Psoas muscle (tissue), 8 donors: Measurements from ENCODE around the gene MTMR4. TPM values are rescaled to one million over a fixed set of nuclear protein-coding genes. Genes with fewer than 3 reads are reported as not detected.
A peak's percentile ranks its signal among the peaks of the same experiment; 100 is the strongest.

Experiments
- ATAC-seq, 4 donors: fragments of 200-7000 bp; cut with Tn5 transposase; one replicate each; pipeline ENCODE4 v1.9.1; 2020; ENCODE audit warnings: moderate library complexity in 3 of 4, mild to moderate bottlenecking in 2 of 4
- DNase-seq, 2 donors: peaks; one replicate each; pipeline ENCODE4 v3.0.0-alpha.2; 2020
- H3K27ac ChIP-seq: fragments of 200-600 bp; one replicate; pipeline ENCODE4 v1.8.0; 2022
- H3K27me3 ChIP-seq, 3 donors: fragments of 200-600 bp in 1 of 3; one replicate each; pipeline versions ENCODE4 v1.6.1 to v1.8.0; 2013 to 2022; ENCODE audit warnings: low read length in 2 of 3, mild to moderate bottlenecking in 2 of 3, moderate library complexity in 1 of 3; ENCODE audit not compliant: insufficient read depth in 3 of 3
- H3K36me3 ChIP-seq, 2 donors: fragments of 200-600 bp in 1 of 2; one replicate each; pipeline versions ENCODE4 v1.6.1 to v1.8.0; 2013 to 2022; ENCODE audit warnings: low read depth in 1 of 2, mild to moderate bottlenecking in 1 of 2, moderate library complexity in 1 of 2; ENCODE audit not compliant: insufficient read depth in 1 of 2
- H3K4me1 ChIP-seq: fragments of 200-600 bp; one replicate; pipeline ENCODE4 v1.8.0; 2022
- H3K4me3 ChIP-seq: fragments of 200-600 bp; one replicate; pipeline ENCODE4 v1.8.0; 2022; ENCODE audit warnings: mild to moderate bottlenecking
- H3K9me3 ChIP-seq: fragments of 200-600 bp; one replicate; pipeline ENCODE4 v1.8.0; 2022
- WGBS, 3 donors: extraction: QIAGEN DNeasy Blood & Tissue Kit; methylation state at CpG; one replicate each; pipeline versions ENCODE4 v1.1.6 to v1.1.7; 2013; 5-methylcytosine and 5-hydroxymethylcytosine counted together
- intact Hi-C, 2 donors: fragments of 100-400 bp; cut with DNase I; formaldehyde crosslinking; loops; one replicate each; pipeline versions ENCODE4 v1.11.0 to v1.14.2; 2022
- polyA plus RNA-seq, 3 donors: library from polyadenylated mRNA; stranded (reverse); fragments of 200-250 nt; gene quantifications; one replicate each; pipeline ENCODE4 v1.2.3, GENCODE V29; 2013
- total RNA-seq, 4 donors: library from RNA; stranded (reverse); fragmentation: NEBNext Ultra II Directional in 2 of 4; extraction: Animal tissue kit (Norgen Biotek cat#: 25700) in 2 of 4; gene quantifications; one replicate each; pipeline versions ENCODE4 v1.2.1 to v1.2.4, GENCODE V29; 2021 to 2023
- TF ChIP-seq, protein P1 (sequence below): fragments of 200-600 bp; IDR thresholded peaks from one replicate; pipeline ENCODE4 v1.8.0; 2022; ENCODE audit warnings: antibody characterized with exemption
- donor health status: healthy with polysubstance abuse.
- donor health status: DM: no; HTN: no; CAD: no; lungs with moderate emphysema.
- donor health status: Bipolar disorder and iron deficiency.
- donor health status: healthy.
- donor health status: DM: yes; HTN: yes; CAD: no.
- donor health status: DM: no; HTN: no; CAD: no.
- donor health status: DM: no; HTN: no; CAD: no.
- donor health status: DM: yes; HTN: yes; CAD: no.

The MTMR4 gene
- total and polyA plus RNA-seq, 7 donors = 2.4 to 11.2 (median 7.7) TPM

DNA sequence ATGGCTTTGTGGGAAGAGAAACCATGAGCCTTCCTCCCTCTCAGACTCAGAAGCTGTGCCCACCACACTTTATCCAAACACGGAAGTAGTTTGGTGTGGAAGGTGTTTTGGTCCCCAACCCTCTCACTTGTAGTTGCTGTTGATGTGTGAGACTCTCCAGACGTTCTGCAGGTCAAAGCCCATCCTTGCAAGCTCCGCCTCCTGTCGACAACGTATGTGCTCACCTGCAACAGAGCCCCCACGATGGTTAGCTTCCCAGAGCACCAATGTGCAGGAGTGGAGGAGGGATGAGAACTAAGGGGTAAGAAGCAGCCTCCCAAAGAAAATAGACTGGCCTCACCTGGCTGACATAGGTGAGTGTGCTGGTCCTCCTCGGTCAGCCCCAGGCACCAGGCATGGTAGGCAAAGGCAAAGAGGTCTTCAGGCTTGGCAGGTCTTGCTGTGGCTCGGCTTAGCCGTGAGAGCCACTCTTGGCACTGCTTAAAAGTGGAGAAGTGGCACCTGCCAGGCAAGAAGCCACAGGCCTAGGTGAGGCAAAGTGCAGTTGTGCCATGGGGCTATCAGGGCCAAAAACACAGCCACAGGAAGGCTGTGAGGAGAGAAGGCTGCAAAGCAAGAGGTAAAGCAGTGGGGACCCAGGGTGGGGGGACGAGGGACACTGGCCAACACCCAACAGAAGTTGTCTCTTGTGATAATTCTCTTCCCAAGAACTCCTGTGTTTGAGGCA is 5.9 kb downstream of the MTMR4 start:
- H3K27ac ChIP-seq = no peak overlapping the region
- intact Hi-C loops = no loop called here
- TF ChIP-seq, protein P1, sequence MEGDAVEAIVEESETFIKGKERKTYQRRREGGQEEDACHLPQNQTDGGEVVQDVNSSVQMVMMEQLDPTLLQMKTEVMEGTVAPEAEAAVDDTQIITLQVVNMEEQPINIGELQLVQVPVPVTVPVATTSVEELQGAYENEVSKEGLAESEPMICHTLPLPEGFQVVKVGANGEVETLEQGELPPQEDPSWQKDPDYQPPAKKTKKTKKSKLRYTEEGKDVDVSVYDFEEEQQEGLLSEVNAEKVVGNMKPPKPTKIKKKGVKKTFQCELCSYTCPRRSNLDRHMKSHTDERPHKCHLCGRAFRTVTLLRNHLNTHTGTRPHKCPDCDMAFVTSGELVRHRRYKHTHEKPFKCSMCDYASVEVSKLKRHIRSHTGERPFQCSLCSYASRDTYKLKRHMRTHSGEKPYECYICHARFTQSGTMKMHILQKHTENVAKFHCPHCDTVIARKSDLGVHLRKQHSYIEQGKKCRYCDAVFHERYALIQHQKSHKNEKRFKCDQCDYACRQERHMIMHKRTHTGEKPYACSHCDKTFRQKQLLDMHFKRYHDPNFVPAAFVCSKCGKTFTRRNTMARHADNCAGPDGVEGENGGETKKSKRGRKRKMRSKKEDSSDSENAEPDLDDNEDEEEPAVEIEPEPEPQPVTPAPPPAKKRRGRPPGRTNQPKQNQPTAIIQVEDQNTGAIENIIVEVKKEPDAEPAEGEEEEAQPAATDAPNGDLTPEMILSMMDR = no peak
- H3K9me3 ChIP-seq = no peaks in the 10 kb centered on the region
- no peak overlapping the region for H3K4me3 ChIP-seq
- WGBS, 3 donors = 79 to 88% (median 81%) methylated on average over 10 of the region's 10 CpGs
- H3K4me1 ChIP-seq = peaks cover 3% of the 10 kb centered on the region
- H3K36me3 ChIP-seq = peaks cover 7 to 96% of the 10 kb centered on the region in 2 donors
- ATAC-seq (no peak), DNase-seq (no peak)
- no peaks in the 10 kb centered on the region for H3K27me3 ChIP-seq

DNA sequence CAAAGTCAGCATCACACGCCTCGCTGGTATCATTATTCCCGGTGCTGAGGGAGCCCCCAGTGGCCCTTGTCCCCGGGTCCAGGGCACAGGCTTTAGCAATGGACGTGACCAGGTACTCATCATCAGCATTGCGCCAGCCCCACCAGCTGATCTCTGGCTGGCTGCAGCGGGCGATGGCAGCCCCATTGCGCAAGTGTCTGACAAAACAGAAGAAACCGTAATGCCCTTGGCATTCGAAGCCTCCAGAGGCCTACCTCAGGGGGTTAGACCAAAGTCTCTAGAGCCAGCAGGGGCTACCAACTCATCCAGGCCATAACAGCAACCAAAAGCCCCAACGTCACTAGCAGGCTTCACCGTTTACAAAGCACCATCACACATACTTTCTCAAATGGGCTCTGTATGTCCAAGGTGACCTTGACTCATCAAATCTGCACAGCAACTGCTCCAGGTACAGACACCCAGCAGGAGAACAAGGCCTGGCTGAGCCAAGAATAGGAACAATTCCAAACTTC is 7.3 kb downstream of the MTMR4 start:
- H3K36me3 ChIP-seq = peaks cover 6 to 100% of the 10 kb centered on the region in 2 donors
- TF ChIP-seq, protein P1 = no peak
- WGBS, 3 donors = 89 to 96% (median 89%) methylated on average over 13 of the region's 13 CpGs
- ATAC-seq (peak in 2 of 4 donors; percentile 27 to 78), DNase-seq (no peak)
- no peaks in the 10 kb centered on the region for H3K27me3 ChIP-seq
- H3K9me3 ChIP-seq = no peaks in the 10 kb centered on the region
- intact Hi-C loops = no loop called here
- no peak overlapping the region for H3K4me3 ChIP-seq
- no peaks in the 10 kb centered on the region for H3K4me1 ChIP-seq
- H3K27ac ChIP-seq = no peak overlapping the region

DNA sequence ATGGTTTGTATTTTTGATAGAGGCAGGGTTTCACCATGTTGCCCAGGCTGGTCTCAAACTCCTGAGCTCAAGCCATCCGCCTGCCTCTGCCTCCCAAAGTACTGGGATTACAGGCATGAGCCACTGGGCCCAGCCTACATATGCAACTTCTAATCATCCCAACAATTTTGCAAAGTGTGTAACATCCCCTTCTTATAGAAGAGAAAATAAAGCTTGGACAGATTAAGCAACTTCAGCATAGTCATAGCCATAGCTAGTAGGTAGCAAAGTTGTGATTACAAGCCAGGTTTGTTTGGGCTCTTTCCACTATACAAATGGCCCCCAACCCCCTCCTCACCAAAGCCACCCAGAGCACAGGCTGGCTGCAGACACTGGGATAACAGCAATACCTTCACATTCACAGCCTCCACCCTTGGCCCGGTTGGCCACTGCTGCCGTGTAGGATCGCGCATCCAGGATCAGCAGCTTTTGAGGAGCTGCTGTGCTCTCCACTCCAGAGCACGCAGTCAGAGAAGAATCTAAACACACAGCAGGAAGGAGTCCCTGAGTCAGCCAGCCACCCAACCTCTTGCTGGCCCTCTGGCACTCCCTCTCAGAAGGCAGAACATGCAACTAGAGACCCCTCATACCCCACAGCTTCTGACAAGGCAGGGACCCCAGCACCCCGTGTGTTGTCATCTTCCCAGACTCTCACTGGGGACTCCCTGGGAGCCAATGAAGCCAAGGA is 7.9 kb downstream of the MTMR4 start:
- intact Hi-C loops = no loop called here
- 86 to 94% (median 90%) methylated on average over 7 of the region's 7 CpGs for WGBS, 3 donors
- Histone ChIP-seq H3K27me3 (no peaks in the 10 kb centered on the region), H3K27ac (no peak overlapping the region), H3K36me3 (peaks cover 5 to 100% of the 10 kb centered on the region in 2 donors), H3K4me1 (no peaks in the 10 kb centered on the region), H3K4me3 (no peak overlapping the region), H3K9me3 (no peaks in the 10 kb centered on the region)
- ATAC-seq = no peak
- no peak for DNase-seq
- TF ChIP-seq, protein P1 = no peak

DNA sequence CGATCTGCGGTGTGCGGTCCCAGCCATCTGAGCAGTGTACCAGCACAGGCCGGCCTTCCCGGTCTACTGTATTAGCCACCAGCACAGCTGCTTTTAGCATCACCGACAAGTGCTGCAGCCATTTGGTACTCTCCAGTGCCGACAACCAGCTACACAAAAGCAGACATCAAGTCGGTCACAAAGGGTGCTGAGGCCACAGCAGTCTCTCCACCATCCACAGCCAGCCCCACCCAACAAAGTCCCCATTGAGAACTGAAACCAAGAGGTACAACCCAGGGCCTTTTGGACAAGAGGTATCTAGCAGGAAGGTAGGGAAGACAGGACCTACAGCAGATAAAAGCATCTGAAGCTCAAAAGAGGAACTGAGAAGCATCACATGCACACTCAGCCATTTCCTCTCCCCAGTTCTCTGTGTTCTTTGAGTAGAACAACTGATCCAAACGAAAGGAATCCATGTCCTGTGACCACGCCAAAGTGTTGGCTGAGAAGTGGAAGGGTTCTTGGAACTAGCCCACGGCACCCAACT is 9.5 kb downstream of the MTMR4 start:
- ATAC-seq = no peak
- intact Hi-C loops = no loop called here
- no peaks in the 10 kb centered on the region for H3K9me3 ChIP-seq
- H3K4me3 ChIP-seq = no peak overlapping the region
- no peaks in the 10 kb centered on the region for H3K4me1 ChIP-seq
- DNase-seq = no peak
- H3K27ac ChIP-seq = no peak overlapping the region
- no peaks in the 10 kb centered on the region for H3K27me3 ChIP-seq
- peaks cover 2 to 100% of the 10 kb centered on the region in 2 donors for H3K36me3 ChIP-seq
- WGBS, 3 donors = 78 to 84% (median 83%) methylated on average over 11 of the region's 11 CpGs
- TF ChIP-seq, protein P1 = no peak
